Activated gamma-delta T cell (primary cell): ENCODE data around the gene ZNF205.
"Not testable (repeated sequence)": the region's sequence is repeated elsewhere in the genome, so short reads cannot be mapped to it uniquely, and the experiment has no call there.

ENCODE experiments used
- DNase-seq: peaks from one replicate; lab custom pipeline; 2025; lab: John Stamatoyannopoulos, UW
- total RNA-seq, 2 donors: gene quantifications; one replicate each; lab custom pipeline; 2026; lab: John Stamatoyannopoulos, UW

The ZNF205 gene
- total RNA-seq: 0 to 0.13 reads per million in 2 donors

- DNase-seq: no peak
Observed at GRCh38 chr16:3112058-3112880, at the start of gene ZNF205. TSS of gene ZNF205 (plus strand) at chr16:3112586. CDS start at chr16:3113431, 845 bp downstream.

- no peak for DNase-seq
Observed at GRCh38 chr16:3063625-3064386, 48.6 kb upstream of the ZNF205 start.

- DNase-seq: no peak
Observed at GRCh38 chr16:3065069-3065741, 47.2 kb upstream of the ZNF205 start, which contains the start of gene IL32. TSS of gene IL32 (plus strand) at chr16:3065640. CDS start at chr16:3065812, 172 bp downstream.

- no peak for DNase-seq
Observed at GRCh38 chr16:3065742-3066439, 46.5 kb upstream of the ZNF205 start.

GRCh38 chr16:3066440-3066748, 46.0 kb upstream of the ZNF205 start:
- DNase-seq: no peak

- no peak for DNase-seq
Observed at GRCh38 chr16:3068487-3068886, 43.9 kb upstream of the ZNF205 start.

- DNase-seq: not testable (repeated sequence)
Observed at GRCh38 chr16:3069146-3069545, 43.2 kb upstream of the ZNF205 start.

- DNase-seq: no peak
Observed at GRCh38 chr16:3070608-3071111, 41.7 kb upstream of the ZNF205 start.

GRCh38 chr16:3071655-3072054, 40.7 kb upstream of the ZNF205 start:
- no peak for DNase-seq

GRCh38 chr16:3072148-3072547, 40.2 kb upstream of the ZNF205 start:
- not testable (repeated sequence) for DNase-seq

- DNase-seq: not testable (repeated sequence)
Observed at GRCh38 chr16:3072576-3073263, 39.7 kb upstream of the ZNF205 start.

GRCh38 chr16:3073448-3073847, 38.9 kb upstream of the ZNF205 start:
- no peak for DNase-seq

- DNase-seq: no peak
Observed at GRCh38 chr16:3074860-3075522, 37.4 kb upstream of the ZNF205 start.

GRCh38 chr16:3075523-3075915, 36.9 kb upstream of the ZNF205 start:
- no peak for DNase-seq

GRCh38 chr16:3075946-3076345, 36.4 kb upstream of the ZNF205 start:
- DNase-seq: not testable (repeated sequence)

GRCh38 chr16:3076577-3076976, 35.8 kb upstream of the ZNF205 start:
- DNase-seq: no peak

- DNase-seq: no peak
Observed at GRCh38 chr16:3080024-3080423, 32.4 kb upstream of the ZNF205 start.

- DNase-seq: not testable (repeated sequence)
Observed at GRCh38 chr16:3081957-3082356, 30.4 kb upstream of the ZNF205 start.

GRCh38 chr16:3083408-3083807, 29.0 kb upstream of the ZNF205 start:
- not testable (repeated sequence) for DNase-seq

- DNase-seq: no peak
Observed at GRCh38 chr16:3084491-3084890, 27.9 kb upstream of the ZNF205 start.
